KOPT-K1 (cell line): ENCODE data around the gene FIBCD1.

Experiments
- H3K27ac ChIP-seq: fragments of 200-600 bp; sonication (generic); 2 replicates; pipeline ENCODE4 v1.5.1; 2016; ENCODE audit warnings: antibody characterized with exemption, mild to moderate bottlenecking, low read depth, low read length; ENCODE audit not compliant: poor library complexity, severe bottlenecking
- H3K36me3 ChIP-seq: fragments of 200-600 bp; sonication (generic); 2 replicates; pipeline ENCODE4 v1.5.1; 2017; ENCODE audit warnings: antibody characterized with exemption, mild to moderate bottlenecking, low read length, moderate library complexity; ENCODE audit not compliant: insufficient read depth
- H3K9me3 ChIP-seq: fragments of 200-600 bp; sonication (generic); 2 replicates; pipeline ENCODE4 v1.5.1; 2017; ENCODE audit warnings: antibody characterized with exemption, low read length, mild to moderate bottlenecking; ENCODE audit not compliant: insufficient read depth, poor library complexity, severe bottlenecking

The FIBCD1 gene

DNA sequence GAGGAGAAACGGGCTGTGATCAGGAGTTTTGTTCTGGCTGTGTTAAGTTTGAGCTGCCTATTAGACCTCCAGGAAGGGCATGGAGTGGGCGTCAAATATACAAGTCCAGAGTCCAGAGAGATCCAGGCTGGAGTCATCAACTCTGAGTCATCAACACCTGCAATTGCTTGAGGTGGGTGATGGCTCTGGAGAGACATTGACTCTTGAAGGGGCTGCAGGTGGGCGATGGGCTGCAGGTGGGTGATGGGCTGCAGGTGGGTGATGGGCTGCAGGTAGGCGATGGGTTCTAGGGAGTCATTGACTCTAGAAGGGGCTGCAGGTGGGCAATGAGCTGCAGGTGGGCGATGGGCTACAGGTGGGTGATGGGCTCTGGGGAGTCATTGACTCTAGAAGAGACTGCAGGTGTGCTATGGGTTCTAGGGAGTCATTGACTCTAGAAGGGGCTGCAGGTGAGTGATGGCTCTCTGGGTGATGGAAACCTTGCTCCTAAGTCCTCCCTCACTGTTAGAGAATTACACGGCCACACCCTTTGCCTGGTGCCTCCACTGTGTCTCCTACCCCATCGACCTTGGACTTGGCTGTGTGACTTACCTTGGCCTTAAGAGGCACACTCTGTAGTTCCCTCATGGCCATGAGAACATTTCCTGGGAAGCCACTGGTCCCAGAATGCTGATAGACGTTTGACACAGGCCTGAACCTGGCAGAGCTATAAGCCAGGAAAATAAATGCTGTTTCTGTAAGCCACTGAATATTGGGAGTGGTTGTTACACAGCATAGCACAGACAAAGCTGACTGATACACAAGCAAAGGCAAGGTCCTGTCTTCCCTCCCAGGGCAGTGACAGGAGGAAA, 10.4 kb upstream of the FIBCD1 start:
- Histone ChIP-seq H3K9me3 (peaks cover 18% of the 10 kb centered on the region), H3K36me3 (no peaks in the 10 kb centered on the region), H3K27ac (no peak overlapping the region)

- Histone ChIP-seq H3K27ac (no peak overlapping the region), H3K9me3 (peaks cover 18% of the 10 kb centered on the region), H3K36me3 (no peaks in the 10 kb centered on the region)
Measured at GRCh38 chr9:130948266-130948665, 9.2 kb upstream of the FIBCD1 start.

GRCh38 chr9:130947618-130948140, 8.6 kb upstream of the FIBCD1 start:
- no peaks in the 10 kb centered on the region for H3K36me3 ChIP-seq
- H3K9me3 ChIP-seq, result peaks cover 18% of the 10 kb centered on the region
- H3K27ac ChIP-seq, result no peak overlapping the region

- H3K36me3 ChIP-seq, result no peaks in the 10 kb centered on the region
- no peak overlapping the region for H3K27ac ChIP-seq
- H3K9me3 ChIP-seq, result peaks cover 18% of the 10 kb centered on the region
Measured at GRCh38 chr9:130946766-130947617, 7.9 kb upstream of the FIBCD1 start.

GRCh38 chr9:130945173-130945572, 6.1 kb upstream of the FIBCD1 start:
- H3K36me3 ChIP-seq, result no peaks in the 10 kb centered on the region
- H3K9me3 ChIP-seq, result peaks cover 10% of the 10 kb centered on the region
- no peak overlapping the region for H3K27ac ChIP-seq

GRCh38 chr9:130944510-130945058, 5.5 kb upstream of the FIBCD1 start:
- H3K27ac ChIP-seq, result no peak overlapping the region
- no peaks in the 10 kb centered on the region for H3K36me3 ChIP-seq
- peaks cover 4% of the 10 kb centered on the region for H3K9me3 ChIP-seq

DNA sequence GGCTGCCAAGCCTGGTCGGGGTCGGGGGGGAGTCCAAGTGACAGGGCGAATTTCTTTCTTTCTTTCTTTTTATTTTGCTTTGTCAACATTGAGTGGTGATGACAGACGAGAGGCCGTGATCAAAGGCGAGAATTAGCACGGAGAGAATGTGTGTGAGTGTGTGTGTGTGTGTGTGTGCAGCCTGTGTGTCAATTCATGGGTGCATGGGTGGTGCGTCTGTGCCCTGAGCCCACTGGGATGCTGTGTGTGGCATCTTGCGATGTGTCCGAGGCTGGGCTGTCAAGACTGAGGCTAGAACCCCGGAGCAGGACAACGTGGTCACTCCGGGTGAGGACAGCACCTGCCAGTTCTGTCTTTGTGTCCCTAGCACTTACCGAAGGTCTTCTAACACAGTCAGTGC, 4.7 kb upstream of the FIBCD1 start:
- Histone ChIP-seq H3K36me3 (no peaks in the 10 kb centered on the region), H3K27ac (no peak overlapping the region), H3K9me3 (no peaks in the 10 kb centered on the region)

DNA sequence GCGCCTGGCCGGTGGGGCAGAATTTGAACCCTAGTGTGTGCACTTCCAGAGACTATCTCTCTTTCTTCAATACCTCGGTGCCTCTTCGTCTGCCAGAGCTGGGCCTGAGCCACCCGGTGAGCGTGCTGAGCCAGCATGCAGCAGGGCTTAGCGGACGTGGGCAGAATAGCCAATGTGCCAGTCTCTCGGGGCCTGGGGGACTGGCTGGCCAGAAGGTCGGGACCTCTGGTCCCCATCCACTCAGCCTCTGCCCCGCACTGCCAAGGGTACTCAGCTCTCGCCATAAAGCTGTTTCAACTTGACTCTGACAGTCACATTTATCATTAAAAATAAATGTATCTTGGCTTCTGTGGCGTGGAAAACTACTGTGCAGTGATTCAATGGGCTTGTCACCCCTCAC, 4.2 kb upstream of the FIBCD1 start:
- no peaks in the 10 kb centered on the region for H3K36me3 ChIP-seq
- H3K9me3 ChIP-seq, result no peaks in the 10 kb centered on the region
- no peak overlapping the region for H3K27ac ChIP-seq

- no peak overlapping the region for H3K27ac ChIP-seq
- no peaks in the 10 kb centered on the region for H3K9me3 ChIP-seq
- no peaks in the 10 kb centered on the region for H3K36me3 ChIP-seq
Measured at GRCh38 chr9:130942679-130943078, 3.6 kb upstream of the FIBCD1 start.

DNA sequence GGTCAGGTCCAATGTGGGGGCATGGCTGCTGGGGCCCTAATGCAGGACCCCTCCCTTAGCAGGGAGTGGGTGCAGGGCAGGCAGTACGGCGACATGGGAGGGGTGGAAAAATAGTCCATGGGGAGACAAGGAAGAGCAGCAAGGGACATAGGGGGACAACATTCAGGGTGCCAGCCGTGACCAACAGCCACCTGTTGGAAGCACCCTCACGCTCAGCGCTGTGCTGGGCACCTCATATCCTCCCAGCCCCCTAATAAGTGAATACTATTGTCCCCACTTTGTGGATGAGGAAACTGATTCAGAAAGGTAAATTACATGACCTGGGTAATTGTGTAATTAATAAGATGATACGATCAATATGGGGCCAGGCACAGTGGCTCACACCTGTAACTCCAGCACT, 3.0 kb upstream of the FIBCD1 start:
- H3K36me3 ChIP-seq, result no peaks in the 10 kb centered on the region
- no peaks in the 10 kb centered on the region for H3K9me3 ChIP-seq
- no peak overlapping the region for H3K27ac ChIP-seq

DNA sequence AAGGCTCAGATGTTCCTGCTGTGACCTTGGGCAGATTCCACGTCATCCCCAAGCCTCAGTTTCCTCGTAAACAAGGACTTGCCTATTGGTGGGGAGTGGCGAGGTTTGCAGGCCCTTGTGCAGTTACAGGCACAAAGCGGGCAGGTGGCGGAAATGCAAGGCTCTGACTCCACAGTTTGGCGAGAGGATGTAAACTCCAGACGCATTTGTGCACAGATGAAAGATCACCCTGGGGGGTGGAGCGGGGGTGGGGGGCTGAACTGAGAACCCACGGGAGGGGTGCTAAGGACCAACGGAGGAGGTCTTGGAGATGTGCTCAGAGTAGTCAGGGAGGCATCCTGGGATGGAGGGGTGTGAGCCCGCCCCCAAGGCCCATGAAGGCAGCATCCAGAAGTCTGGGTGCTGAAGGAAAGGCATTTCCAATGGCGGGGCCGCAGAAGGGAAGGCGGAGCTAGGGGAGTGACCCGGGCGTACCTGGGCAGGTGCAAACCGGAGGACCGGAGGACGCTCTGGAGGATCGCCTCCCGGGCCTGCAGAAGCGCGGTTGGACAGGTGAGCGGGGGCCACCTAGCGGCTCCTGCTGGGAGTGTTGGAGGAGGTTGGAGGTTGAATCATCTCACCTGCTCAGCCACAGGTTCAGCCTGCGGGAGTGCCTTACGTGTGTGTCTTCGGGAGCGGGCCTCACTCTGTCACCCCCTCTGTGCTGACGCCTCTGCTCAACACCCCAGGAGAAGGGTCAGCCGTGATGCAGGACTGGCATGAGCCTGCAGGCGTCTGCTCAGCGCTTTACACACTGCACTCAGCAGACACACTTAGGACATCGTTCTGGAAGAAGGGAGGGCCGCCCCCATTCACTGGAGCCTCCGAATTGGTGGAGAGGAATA, 1.9 kb upstream of the FIBCD1 start:
- Histone ChIP-seq H3K9me3 (no peaks in the 10 kb centered on the region), H3K27ac (no peak overlapping the region), H3K36me3 (no peaks in the 10 kb centered on the region)

GRCh38 chr9:130940027-130940549, 1.0 kb upstream of the FIBCD1 start:
- H3K27ac ChIP-seq, result no peak overlapping the region
- no peaks in the 10 kb centered on the region for H3K36me3 ChIP-seq
- no peaks in the 10 kb centered on the region for H3K9me3 ChIP-seq

- no peaks in the 10 kb centered on the region for H3K9me3 ChIP-seq
- no peak overlapping the region for H3K27ac ChIP-seq
- H3K36me3 ChIP-seq, result no peaks in the 10 kb centered on the region
Measured at GRCh38 chr9:130939405-130940026, 469 bp upstream of the FIBCD1 start.

GRCh38 chr9:130938184-130938651, 829 bp downstream of the FIBCD1 start:
- H3K27ac ChIP-seq, result no peak overlapping the region
- H3K36me3 ChIP-seq, result no peaks in the 10 kb centered on the region
- H3K9me3 ChIP-seq, result no peaks in the 10 kb centered on the region
